IPS-18a (cell line): ENCODE measurements around the gene SENP2.

Source experiments
- H3K27ac ChIP-seq: one replicate; pipeline ENCODE4 v1.5.1; 2013; ENCODE audit warnings: low read length
- H3K27me3 ChIP-seq: one replicate; pipeline ENCODE4 v1.6.1; 2013; ENCODE audit warnings: mild to moderate bottlenecking, low read length; ENCODE audit not compliant: control insufficient read depth, insufficient read depth
- H3K36me3 ChIP-seq: one replicate; pipeline ENCODE4 v1.6.1; 2013; ENCODE audit warnings: low read depth, low read length; ENCODE audit not compliant: control insufficient read depth
- H3K4me1 ChIP-seq: one replicate; pipeline ENCODE4 v1.6.1; 2013; ENCODE audit warnings: low read depth, low read length; ENCODE audit not compliant: control insufficient read depth
- H3K4me3 ChIP-seq: one replicate; pipeline ENCODE4 v1.5.1; 2013; ENCODE audit warnings: low read length
- H3K9ac ChIP-seq: one replicate; pipeline ENCODE4 v1.6.1; 2013; ENCODE audit warnings: mild to moderate bottlenecking, low read length, moderate library complexity
- H3K9me3 ChIP-seq: one replicate; pipeline ENCODE4 v1.6.1; 2013; ENCODE audit warnings: low read depth, low read length; ENCODE audit not compliant: control insufficient read depth

SENP2 gene

DNA sequence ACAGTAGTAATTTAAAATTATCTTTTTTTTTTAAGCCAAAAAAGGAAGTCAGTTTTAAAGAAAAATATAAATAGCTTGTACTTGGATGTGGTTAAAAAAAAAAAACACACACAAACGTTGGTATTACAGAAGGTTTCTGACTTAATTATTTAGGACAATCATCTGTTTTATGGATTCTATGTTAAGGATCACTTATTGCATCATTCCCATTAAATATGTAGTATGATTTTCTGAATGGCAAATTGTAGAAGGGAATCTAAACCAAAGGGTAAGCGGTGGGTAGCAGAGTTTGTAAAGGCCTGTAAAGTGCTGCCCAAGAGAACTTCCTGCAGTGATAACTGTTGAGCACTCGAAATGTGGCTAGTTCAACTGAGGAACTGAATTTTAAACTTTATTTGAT, 8.0 kb downstream of the SENP2 start:
- Histone ChIP-seq H3K27ac (no peak overlapping the region), H3K9ac (no peak overlapping the region), H3K36me3 (peaks cover 30% of the 10 kb centered on the region), H3K4me1 (no peaks in the 10 kb centered on the region), H3K27me3 (no peaks in the 10 kb centered on the region), H3K9me3 (no peaks in the 10 kb centered on the region), H3K4me3 (no peak overlapping the region)

DNA sequence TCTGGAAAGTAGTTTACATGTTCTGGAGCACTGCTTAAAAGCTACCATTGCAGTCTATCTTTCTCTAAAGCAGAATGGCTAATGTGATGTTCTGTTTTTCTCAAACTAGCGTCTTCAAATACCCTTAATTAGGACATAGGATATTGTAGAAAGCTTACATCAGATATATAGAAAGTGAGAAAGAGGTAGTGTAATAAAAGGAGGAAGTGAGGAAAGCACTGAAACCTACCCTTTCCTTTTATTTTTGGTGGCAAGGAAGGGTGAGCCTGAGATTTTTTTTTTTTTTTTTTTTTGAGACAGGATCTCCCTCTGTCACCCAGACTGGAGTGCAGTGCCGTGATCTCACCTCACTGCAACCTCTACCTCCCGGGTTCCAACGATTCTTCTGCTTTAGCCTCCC, 9.4 kb downstream of the SENP2 start:
- no peak overlapping the region for H3K27ac ChIP-seq
- no peak overlapping the region for H3K9ac ChIP-seq
- H3K9me3 ChIP-seq, result no peaks in the 10 kb centered on the region
- H3K36me3 ChIP-seq, result peaks cover 38% of the 10 kb centered on the region
- no peak overlapping the region for H3K4me3 ChIP-seq
- H3K27me3 ChIP-seq, result no peaks in the 10 kb centered on the region
- no peaks in the 10 kb centered on the region for H3K4me1 ChIP-seq

DNA sequence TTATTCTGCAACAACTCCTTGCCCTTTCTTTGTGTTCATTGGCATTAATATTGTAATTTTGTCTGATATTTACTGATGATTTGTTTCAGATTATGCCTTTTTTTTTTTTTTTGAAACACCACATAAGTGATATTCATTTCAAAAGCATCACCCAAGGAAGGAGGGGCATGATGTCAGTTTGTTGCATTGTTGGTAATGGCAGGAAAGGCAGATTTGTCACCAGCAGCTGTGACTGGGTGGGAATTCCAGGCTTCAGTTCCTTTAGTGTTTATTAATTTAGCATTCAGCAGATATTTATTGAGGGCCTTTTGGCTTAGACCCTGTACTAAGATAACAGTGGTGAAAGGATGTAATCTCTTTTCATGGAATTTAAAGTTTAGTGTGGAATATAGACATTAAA, 19.5 kb downstream of the SENP2 start:
- Histone ChIP-seq H3K9me3 (no peaks in the 10 kb centered on the region), H3K27me3 (no peaks in the 10 kb centered on the region), H3K36me3 (peaks cover 65% of the 10 kb centered on the region), H3K4me1 (no peaks in the 10 kb centered on the region), H3K27ac (no peak overlapping the region), H3K4me3 (no peak overlapping the region), H3K9ac (no peak overlapping the region)

DNA sequence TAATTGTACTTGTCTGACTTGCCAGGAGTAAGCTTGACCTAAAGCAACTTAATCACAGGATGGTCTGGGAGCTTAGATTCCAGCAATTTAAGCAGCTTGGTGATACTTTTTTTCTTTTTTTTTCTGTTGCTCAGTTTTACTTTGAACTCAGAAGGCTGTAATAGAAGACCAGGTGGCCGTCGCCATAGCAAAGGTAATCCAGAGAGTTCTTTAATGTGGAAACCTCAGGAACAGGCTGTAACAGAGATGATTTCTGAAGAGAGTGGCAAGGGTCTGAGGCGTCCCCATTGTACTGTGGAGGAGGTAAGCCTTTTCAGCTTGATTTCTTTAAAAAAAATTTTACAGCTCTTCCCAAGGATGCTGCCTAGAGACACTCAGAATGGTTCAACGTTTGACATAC, 20.1 kb downstream of the SENP2 start:
- Histone ChIP-seq H3K4me3 (no peak overlapping the region), H3K36me3 (peaks cover 64% of the 10 kb centered on the region), H3K9ac (no peak overlapping the region), H3K27ac (no peak overlapping the region), H3K27me3 (no peaks in the 10 kb centered on the region), H3K4me1 (no peaks in the 10 kb centered on the region), H3K9me3 (no peaks in the 10 kb centered on the region)

DNA sequence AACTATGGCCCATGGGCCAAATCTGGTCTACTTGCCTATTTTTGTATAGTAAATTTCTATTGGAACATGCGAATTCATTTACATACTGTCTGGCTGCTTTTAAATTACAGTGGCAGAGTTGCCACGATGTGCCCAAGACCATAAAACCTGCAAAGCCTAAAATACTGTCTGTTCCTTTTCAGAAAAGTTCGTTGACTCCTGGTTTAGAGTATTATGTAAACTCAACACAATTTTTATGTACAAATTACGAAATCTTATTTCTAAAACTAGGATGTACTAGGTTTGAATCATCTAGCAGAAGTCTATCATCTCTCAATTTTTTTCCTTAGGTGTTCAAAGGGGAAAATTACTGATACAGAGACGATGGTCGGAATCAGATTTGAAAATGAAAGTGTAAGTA, 26.9 kb downstream of the SENP2 start:
- Histone ChIP-seq H3K9ac (no peak overlapping the region), H3K36me3 (peaks cover 77% of the 10 kb centered on the region), H3K27me3 (no peaks in the 10 kb centered on the region), H3K4me1 (no peaks in the 10 kb centered on the region), H3K27ac (no peak overlapping the region), H3K9me3 (no peaks in the 10 kb centered on the region), H3K4me3 (no peak overlapping the region)

DNA sequence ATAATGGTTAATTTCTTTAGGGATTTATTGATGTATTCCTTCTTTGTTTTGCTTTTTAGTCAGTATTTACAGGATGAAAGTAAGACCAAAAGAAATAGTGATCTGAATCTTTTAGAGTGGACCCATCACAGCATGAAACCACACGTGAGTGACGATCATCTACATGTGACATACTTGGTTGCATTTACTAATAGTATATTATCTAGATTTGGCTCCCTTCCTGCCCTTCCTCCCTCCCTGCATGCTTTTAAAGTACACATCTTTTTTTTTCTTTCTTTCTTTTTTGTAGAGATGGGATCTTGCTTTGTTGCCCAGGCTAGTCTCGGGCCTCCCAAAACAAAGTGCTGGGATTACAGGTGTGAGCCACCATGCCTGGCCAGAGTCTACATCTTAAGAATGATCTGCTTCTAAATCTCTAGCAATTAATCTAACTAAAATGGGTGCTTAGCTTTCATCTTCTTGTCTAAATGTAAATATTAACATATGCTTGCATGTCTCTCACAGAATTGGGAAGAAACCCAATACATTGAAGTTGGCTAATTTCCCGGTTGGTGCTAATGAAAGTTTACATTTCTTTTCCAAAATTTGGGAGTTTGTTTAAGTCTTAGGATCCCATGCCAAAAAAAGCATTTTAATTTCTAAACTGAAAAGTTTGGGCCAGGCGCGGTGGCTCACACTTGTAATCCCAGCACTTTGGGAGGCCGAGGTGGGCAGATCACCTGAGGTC, 38.0 kb downstream of the SENP2 start:
- no peaks in the 10 kb centered on the region for H3K27me3 ChIP-seq
- peaks cover 49% of the 10 kb centered on the region for H3K36me3 ChIP-seq
- H3K9me3 ChIP-seq, result no peaks in the 10 kb centered on the region
- H3K4me1 ChIP-seq, result no peaks in the 10 kb centered on the region
- no peak overlapping the region for H3K9ac ChIP-seq
- no peak overlapping the region for H3K27ac ChIP-seq
- no peak overlapping the region for H3K4me3 ChIP-seq

DNA sequence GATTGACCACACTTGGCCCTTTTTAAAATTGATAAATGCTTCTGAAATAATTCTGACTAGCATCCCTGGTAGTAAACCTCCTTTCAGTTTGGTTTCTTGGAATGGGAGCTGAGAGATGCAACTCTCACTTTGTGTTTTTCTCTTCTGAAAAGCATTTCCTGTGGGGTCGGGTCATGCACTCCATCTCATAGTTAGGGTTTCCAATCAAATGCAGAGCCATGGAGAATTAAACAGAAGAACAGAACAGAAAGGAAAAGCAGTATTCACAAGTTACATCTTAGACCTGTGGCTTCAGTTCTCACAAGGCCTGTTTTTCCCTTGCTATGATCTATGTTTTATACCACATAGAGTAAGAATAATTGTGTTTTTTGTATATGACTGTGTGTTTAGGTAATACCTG, 39.7 kb downstream of the SENP2 start:
- no peak overlapping the region for H3K27ac ChIP-seq
- H3K4me1 ChIP-seq, result no peaks in the 10 kb centered on the region
- no peak overlapping the region for H3K9ac ChIP-seq
- H3K4me3 ChIP-seq, result no peak overlapping the region
- H3K27me3 ChIP-seq, result no peaks in the 10 kb centered on the region
- peaks cover 54% of the 10 kb centered on the region for H3K36me3 ChIP-seq
- H3K9me3 ChIP-seq, result no peaks in the 10 kb centered on the region

DNA sequence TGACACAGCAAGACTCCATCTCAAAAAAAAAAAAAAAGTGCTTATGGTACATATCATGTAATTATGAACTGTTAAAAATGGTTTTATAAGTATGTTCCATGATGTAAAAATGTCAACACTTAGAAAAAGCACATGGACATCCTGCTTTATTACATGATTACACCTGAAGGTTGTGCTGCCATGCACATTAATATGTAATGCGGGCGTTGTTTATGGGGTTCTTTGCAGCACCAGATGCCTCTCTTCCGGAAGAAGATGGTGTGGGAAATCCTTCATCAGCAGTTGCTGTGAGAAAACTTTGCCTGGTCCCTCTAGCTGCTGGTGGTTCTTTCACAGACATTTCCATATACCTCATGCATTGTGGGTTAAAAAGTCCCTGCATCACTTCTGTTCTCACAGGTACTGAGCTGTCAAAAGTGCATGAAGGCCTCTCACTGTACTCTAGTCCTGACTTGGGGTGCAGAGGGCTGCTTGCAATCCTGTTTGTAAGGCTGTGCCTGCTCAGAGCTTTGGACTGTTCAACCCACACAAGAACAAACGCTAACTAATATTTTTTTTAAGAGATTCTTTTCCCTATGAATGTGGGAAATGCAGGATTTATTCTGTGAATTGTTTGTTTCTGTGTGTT, 43.6 kb downstream of the SENP2 start:
- H3K9ac ChIP-seq, result no peak overlapping the region

DNA sequence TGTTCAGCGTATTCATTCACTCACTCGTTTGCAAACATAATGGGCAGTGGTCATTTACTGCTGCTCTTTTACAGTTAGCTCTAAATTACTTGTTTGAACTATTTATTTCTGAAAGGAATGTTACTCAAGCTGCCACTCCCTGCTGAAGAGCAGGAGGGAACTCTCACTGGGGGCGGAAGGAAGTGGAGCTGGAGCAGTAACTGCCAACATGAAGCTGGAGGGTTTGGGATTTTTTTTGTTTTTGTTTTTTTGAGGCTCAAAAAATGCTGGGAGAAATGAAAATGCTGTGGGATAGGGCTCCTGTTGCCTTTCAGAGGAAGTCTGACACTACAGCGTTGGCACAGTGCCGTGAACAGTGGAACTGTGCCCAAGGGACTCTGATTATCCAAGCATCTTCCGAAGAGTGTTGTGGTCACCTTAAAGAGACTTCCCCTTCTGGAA, 44.1 kb downstream of the SENP2 start:
- H3K9me3 ChIP-seq, result no peaks in the 10 kb centered on the region
- H3K9ac ChIP-seq, result no peak overlapping the region
- no peaks in the 10 kb centered on the region for H3K27me3 ChIP-seq
- no peaks in the 10 kb centered on the region for H3K4me1 ChIP-seq
- H3K36me3 ChIP-seq, result peaks cover 37% of the 10 kb centered on the region
- no peak overlapping the region for H3K4me3 ChIP-seq
- no peak overlapping the region for H3K27ac ChIP-seq

More for the DNA sequence above, 43.6 kb downstream of the SENP2 start:
- Histone ChIP-seq H3K36me3 (peaks cover 37% of the 10 kb centered on the region), H3K4me1 (no peaks in the 10 kb centered on the region), H3K9me3 (no peaks in the 10 kb centered on the region), H3K27ac (no peak overlapping the region), H3K27me3 (no peaks in the 10 kb centered on the region), H3K4me3 (no peak overlapping the region)

DNA sequence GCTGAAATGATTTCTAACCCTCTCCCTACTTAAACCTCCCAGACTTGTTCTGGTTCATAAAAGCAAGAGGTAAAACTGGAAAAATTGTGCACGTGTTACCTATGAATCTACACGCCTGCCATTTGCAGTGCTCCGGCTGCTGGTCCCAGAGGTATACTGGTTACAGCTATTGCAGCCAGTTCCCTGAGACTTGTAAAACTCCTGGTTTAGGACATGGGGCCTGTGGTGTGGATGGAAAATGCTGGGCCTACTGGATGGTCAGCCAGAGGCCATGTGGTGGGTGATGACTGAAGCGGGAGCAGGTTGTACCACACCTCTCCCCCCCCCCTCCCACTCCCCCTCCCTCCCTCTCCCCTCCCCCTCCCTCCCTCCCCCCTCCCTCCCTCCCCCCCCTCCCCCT, 45.0 kb downstream of the SENP2 start:
- H3K27ac ChIP-seq, result no peak overlapping the region

DNA sequence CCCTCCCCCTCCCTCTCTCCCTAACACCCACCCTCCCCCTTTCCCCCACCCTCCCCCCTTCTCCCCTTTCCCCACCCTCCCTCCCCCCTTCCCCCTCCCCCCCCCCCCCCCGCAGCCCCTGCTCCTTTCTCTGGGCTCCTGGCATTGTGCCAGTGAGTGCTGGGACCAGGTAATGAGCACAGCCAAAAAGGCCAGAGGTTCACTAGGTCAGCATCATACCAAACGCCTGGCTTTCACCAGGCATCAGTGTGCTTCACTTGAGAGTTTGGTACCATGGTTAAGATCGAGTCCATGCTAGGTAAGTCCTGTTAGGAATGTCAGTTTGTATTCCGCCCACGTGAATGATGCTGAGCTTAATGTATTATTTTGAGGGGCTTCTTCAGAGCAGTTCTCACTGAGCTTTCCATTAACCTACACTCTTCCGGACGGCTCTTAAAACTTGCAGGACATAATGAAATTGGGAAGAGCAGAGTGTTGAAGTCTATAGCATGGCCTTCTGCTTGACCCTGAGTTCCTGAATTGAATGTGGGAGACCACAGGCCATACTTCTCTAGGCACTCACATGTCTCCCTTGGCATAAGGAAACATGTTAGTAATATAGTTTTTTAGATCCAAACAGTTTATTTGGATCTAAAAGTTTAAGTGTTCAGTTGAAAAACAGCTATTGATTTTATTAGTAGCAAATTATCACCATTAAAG, 45.6 kb downstream of the SENP2 start:
- peaks cover 24% of the 10 kb centered on the region for H3K36me3 ChIP-seq
- no peak overlapping the region for H3K27ac ChIP-seq
- H3K27me3 ChIP-seq, result no peaks in the 10 kb centered on the region
- no peaks in the 10 kb centered on the region for H3K9me3 ChIP-seq
- H3K9ac ChIP-seq, result no peak overlapping the region
- H3K4me3 ChIP-seq, result no peak overlapping the region
- H3K4me1 ChIP-seq, result no peaks in the 10 kb centered on the region

More for the DNA sequence above, 45.0 kb downstream of the SENP2 start:
- Histone ChIP-seq H3K9ac (no peak overlapping the region), H3K9me3 (no peaks in the 10 kb centered on the region), H3K4me3 (no peak overlapping the region), H3K27me3 (no peaks in the 10 kb centered on the region), H3K36me3 (peaks cover 28% of the 10 kb centered on the region), H3K4me1 (no peaks in the 10 kb centered on the region)
